ENCODE measurements around the gene CA4.

The CA4 gene

DNA sequence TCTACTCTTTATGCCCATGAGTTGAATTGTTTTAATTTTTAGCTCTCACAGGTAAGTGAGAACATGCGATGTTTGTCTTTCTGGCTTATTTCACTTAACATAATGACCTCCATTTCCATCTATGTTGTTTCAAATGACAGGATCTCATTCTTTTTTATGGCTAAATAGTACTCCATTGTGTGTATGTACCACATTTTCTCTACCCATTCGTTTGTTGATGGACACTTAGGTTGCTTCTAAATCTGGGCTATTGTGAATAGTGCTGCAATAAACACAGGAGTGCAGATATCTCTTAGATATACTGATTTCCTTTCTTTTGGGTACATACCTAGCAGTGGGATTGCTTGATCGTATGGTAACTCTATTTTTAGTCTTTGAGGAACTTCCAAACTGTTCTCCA, 19.3 kb upstream of the CA4 start:
- DNase-seq (ENCODE audit: low read depth), result no peak

DNA sequence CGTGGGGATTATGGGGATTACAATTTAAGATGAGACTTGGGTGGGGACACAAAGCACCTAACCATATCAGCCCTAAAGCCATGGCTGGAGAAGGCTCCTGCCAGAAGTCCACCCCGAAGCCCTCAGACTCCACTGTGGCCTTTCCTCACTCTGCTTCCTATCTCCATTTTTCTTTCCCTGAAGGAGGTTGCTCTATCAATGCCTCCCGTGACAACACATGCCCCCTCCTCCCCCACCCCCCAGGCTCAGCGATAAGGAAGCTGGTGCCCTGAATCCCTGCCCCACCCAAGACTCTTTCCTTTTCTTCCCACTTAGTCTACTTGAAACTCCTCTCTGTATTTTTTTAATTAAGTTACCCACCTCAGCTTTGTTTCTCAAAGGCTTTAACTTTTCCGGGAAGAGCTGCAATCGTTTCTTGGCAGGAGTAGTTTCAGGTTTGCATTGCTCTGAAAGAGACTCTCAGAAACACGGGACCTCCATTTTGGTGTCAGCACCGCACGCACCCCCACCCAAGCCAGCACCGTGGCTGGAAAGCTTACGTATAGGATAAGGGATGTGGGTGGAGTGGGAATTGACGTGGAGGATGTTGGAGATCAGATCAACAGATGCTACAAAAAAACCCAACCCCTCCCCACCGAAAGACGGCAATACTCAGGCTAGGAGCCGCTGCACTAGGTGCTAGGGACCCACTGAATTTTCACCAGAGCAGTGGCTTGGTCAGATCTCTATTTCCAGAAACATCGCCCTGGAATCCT, 15.2 kb upstream of the CA4 start:
- DNase-seq (ENCODE audit: low read depth), result peak; percentile 46

DNA sequence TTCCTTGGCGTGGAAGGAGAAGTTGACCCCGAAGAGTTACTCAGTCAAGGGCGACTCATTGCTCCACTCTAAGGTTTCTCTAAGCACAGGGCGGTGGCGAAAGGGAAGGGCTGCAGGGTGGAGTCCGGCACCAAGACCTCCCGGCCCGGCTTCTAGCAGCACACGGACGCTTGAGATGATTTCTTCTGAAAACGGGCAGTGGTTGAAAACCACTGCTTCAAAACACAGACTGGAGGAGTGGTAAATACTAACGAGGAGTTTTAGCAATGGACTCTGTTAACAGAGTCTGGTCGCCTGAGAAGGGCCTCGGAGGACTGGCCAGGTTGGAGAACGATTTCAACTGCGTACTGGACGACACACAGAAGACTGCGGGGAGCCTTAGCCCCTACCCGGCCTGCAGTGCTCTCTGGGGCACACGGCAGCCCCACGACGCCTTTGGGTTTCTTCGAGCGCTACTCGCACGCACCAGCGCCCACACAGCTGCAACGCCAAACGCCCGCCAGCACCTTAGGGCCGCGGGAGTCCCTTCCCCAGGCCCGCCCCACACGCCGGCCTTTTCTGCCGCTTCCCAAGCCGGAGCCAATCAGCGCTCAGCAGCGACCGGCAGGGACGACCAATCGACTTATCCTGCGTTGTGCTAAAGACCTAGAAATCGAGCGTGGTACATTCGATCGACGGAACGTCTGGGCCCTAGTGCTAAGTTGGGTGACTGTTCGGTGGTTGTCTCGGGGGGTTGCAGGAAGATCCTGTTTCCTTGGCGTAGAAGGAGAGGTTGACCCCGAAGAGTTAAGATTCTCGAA, 14.4 kb upstream of the CA4 start:
- DNase-seq (ENCODE audit: low read depth), result peak; percentile 79

DNA sequence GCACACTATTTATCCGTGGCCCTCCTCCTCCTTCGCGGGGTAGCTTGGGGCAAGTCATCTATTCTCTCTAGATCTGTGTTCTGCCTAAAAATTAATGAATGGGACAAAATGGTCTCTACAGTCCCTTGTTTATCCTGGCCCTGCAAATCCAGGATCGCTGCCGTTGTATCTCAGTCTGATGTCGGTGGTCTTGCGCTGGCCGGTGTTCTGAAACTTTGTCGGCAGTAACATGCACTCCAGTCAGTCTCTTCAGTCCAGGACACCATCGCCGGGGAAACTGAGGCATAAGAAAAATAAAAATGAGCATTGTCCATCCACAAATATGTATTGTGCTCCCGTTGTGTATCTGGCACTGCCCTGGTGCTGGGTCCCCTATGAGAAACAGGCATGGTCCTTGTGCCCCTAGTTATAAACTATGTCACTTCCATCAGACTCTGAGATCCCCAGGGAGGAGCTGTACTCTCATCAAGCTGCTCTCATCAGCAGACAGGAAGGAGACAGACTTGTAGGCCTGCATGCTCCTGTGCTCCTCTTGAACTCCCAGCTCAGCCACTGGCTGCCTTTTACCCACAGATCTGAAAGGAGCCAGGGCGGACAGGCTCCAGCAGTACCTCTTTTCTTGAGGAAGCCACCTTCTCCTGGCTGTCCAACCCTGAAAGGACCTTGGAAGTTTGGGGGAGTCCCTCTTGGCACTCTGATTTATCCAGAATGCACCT, 13.7 kb upstream of the CA4 start:
- DNase-seq (ENCODE audit: low read depth), result no peak

DNA sequence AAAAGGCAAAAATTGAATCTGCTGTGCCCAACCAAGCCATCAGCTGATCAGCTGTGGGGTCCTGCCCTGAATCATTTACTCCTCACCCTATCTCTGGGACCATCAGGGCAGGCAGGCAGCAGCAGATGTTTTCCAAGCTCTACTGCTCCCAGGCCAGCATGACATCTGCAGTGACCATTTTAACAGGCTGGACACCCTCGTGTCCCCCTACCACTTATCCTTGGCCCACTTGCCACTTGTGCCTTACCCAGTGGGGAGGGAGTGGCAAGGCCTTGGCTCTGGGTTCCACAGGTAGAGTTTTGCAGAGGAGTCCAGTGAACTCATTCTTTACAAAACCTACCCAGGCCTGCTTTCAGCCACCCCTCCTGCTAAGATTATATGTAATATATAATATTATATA, 12.0 kb upstream of the CA4 start:
- no peak for DNase-seq (ENCODE audit: low read depth)

DNA sequence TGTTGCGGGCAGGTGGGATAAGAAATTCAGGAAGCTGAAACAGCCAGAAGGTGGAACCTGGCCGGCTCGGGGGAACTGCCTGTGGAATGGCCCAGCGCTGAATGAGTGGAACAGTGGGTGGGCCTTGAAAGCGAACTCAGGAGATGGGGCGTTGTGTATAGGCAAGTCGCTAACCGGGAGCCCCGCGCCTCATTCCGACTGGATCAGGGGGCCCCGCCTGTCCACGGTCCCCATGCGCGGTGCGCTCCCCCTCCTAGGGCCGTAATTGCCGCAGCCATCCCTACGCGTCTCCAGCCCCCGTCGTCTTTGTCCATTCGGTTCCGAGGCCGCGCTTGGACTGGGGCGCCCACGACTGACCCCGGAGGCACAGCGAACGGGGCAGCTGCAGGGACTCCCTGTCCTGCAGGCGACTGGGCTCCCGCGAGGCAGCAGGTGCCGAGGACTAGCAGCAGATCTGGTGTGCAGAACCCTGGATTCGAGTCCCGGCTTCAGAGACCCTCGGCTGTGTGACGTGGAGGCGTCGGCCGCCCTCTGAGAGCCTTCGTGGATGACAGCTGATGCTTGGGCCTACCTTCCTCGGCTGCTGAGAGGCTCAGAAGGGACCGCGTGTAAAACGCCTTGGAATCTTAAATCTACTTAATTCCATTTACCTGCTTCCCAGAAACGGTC, 10.9 kb upstream of the CA4 start:
- no peak for DNase-seq (ENCODE audit: low read depth)

DNA sequence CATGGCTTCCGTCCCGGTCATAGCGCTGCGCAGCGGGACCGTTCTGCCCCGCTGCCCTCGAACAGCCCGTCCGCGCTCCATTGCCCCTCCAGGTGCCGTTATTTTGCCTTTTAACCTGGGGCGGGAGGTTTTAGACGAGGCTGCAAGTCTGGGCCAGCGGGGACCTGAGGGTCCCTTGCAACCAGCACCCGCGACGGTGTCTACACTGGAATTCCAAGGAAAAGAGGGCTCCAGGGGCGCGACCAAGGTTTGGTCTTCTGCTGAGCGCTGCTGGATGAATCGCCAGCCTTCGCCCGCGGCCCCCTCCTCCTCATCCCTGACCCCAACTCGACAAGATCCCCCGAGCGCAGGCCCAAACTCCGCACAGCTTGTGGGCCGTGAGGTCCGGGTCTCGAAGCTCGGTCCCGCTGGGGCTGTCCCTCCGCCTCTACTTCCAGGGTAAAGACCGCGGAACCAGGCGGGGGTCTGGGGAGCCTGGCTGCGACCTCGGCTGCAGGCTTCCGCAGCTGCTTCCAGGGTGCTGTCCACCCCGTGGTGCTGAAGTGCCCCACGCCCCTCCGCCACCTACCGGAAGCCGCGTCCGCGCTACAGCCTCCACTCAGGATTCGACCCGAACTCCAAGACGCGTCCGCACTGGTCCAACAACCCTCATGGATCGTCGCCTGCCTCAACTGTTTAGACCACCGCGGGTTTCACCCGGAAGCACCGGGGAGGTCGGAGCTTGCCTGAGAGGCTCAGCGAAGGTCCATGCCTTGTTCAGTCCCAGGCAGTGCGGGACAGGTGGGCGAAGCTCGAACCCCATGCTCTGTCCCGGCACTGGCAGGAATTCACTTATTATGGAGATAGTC, 10.1 kb upstream of the CA4 start:
- DNase-seq (ENCODE audit: low read depth), result no peak

DNA sequence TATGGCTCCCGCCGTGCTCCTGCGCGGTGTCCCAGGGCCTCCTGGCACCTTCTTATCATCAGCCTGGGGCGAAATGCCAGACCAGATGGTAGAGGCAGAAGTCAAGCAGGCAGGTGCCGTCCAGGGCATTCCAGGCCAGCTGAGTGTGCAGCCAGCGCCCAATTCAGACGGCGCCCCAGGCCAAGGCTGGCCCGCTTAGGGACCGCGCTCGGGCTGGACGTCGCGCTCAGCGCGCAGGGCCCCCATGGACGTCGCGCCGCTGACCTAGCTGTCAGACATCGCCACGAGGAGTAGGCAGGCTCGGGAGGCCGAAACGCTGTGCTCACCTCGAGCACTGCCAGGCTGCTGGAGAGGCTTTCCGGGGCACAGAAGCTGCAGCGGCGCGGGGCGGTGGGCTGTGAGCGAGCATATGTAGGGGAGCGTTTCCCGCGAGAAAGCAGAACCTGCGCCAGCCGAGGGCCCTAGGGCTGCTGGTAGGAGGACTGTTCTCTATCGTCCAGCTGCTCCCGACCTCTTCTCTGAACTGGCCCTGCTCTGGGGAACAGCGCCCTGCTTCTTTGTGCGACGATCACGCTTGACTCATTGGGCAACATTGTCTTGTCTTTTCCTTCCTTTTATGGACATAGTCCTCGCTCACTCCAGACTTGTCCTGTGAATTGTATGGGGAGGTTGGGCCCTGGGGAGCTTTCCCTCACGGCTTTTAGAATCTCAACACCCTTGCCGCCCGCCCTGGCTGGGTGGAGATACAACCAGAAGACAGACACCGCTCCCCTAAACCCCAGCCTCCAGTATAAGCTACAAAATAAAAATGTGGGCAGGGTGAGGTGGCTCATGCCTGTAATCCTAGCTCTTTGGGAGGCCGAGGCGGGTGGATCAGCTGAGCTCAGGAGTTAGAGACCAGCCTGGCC, 8.4 kb upstream of the CA4 start:
- no peak for DNase-seq (ENCODE audit: low read depth)

DNA sequence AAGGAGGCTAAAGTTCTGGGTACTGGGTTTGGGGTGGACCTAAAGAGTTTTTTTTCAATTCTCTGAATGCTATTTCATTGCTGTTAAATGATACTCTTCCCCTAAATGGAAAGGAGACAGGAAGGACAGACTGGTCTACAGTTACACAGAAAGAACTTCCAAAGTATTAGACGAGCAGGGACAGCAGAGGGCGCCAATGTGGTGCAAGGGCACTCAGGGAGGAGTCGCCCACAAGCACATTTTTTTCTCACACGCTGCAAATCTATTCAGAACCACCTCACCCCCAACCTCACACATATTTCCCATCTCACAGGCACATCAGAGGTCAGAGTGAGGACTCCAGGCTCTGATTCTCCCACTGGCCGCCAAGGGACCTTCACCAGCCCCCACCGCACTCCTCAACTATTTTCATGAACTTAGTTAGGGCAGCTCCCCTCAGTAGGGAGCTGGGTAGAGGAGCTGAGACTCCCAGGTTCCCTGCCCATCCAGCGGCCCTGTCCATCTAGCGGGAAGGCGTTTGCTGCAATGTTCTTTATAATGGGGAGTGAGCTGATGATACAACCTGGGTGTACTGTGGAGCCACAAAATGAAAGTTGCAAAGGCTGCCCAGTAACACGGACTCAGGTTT, 6.8 kb upstream of the CA4 start:
- peak; percentile 67 for DNase-seq (ENCODE audit: low read depth)

DNA sequence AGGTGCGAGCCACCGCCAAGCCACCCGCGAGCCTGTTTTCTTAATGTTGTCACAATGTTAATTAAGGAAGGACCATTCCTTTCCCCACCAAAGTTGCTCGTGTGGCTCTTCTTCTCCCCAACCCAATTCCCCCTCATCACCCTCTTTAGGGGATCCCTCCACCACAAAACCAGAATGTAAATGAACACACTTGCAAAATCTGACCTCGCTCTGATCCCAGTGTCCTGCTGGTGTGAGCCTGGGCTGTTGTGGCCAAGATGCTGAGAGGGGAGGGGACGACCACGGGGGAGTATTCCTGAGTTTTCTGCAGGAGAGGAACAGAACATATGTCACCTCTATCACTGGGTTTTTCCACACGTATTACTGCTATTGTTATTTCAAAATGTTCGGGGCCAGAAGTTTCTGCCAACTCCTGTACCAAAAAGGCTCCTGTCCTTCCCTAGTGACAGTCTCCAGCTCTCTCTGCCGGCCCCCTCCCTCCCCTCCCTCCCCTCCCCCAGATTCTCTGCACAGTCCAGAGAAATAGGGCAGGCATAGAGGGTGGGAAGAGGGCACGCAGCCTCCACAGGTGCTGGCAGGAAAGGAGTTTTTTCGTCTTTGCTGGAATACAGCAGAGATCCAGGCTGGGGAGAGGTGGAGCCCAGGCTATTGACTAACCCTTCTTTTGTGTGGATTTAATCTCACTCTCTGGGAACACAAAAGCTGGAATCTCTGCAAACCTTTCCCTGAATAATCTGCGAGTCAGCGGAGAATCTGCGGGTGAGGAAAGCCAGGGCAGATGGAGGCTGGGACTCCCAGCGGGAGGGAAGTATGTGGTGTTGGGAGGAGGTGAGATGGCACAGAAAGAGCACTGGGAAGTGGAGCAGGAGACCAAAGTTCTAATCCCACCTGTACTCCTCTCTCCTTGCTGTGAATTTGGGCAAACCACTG, 4.5 kb upstream of the CA4 start:
- DNase-seq (ENCODE audit: low read depth), result no peak

DNA sequence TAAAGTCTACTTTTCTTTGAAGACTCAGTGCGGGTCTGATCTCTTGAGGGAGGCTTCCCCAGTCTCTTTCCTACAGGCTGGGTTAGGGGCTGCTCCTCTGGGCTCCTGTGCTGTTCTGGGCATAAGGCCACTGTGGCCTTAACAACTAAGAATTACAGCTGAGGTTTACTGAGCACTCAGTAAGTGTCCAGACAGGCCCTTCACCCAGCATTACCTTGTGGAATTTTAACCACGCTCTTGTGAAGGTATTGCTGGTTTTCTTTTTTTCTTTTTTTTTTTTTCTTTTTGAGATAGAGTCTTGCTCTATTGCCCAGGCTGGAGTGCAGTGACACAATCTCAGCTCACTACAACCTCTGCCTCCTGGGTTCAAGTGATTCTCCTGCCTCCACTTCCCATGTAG, 3.6 kb upstream of the CA4 start:
- DNase-seq (ENCODE audit: low read depth), result no peak

DNA sequence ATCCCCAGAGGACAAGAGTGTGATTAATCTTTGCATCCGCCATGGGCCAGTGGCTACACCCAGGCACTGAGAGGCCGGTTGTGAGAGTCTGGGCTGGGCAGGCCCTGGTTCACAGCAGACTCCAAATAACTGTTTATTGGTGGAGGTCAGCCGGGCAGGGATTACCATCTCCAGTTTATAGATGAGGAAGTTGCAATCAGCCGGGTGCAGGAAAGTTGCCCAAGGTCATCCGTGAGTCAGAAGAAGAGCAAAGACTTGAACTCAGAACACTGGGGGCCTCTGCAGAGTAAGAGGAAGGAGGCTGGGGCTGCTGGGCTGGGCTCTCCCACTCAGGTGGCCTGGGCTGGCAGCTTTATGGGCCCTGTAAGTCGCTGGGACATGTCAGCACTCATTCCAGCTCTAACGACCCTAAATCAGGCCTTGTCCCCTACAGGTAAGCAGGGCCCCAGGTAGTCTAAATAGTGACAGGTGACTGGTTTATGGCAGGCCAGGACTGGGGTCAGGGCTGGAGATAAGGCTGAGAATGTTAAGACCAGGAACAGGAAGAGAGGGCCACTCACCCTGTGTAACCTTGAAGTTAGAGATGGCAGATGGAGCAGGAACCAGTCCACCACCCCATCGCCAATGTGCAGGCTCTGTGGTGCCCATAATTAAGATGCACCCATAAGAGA, 2.1 kb upstream of the CA4 start:
- no peak for DNase-seq (ENCODE audit: low read depth)

DNA sequence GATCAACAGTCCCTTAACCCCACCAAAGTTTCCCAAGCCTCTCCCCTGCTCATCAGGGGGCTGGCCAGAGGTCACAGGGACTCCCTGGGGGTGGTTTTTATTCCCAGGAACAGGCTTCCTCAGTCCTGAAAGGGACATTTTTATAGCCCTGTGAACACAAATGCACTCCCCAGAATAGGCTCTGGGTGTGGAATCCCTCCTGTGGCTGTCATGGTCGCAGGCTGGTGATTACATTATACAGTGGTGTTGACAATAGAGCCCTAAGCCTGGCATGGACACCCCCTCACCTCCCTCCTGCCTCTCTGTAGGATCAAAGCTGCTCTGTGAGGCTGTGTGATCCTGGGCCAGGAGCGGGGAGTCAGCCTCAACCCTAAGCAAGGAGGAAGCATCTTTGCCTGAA, 1.4 kb upstream of the CA4 start:
- DNase-seq (ENCODE audit: low read depth), result no peak

DNA sequence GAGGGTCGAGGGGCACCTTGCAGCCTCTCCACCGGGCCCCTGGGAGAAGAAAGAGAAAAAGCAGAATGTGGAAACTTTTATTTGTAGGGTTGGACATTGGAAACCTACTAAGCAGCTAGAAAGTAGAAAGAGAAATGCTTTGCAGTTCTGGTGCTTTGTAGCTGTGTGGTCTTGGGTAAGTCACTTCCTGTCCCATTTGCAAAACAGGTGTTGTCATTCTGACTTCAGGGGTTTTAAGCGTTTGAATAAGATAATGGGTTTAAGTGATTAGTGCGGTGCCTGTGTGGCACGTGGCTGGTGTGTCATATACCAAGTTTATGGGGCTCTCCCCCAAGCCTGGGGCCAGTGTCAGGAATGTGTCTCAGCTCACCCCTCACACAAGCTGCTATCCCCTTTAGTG, 1.6 kb downstream of the CA4 start:
- no peak for DNase-seq (ENCODE audit: low read depth)

DNA sequence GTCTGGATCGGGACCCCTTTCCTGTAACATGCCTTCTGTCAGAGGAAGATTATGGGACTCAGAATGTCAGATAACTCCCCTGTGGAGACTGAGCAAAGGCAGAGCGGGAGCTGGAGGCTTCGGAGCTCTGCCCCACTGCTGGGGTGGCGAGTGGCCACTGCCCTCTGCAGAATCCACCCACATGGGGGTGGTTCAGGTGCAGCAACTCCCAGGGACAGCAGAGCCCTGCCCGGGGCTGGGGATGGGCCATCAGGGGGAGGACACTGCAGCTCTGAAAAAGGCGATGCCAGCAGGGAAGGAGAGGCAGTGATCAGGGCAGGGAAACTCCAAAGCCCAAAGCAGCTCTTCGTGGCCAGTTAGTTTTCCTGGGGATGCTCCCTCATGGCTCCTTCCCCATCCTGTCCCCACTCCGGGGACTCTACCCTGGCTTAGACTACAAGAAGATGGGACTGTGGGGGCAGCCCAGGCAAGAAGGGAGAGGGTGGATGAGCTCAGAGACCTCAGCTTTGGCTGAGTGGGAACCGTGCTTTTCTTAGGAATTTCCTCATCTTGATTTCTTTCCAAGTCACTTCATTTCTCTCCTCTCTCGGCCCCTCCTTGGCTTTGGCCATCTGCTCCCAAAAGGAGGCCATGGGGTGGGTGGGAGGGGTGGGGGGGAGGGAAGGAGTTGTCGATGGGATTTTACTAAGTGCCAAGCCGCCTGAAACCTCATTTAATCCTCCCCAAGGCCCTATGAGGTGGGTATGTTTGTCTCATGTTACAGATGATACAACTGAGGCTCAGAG, 4.0 kb downstream of the CA4 start:
- DNase-seq (ENCODE audit: low read depth), result no peak

DNA sequence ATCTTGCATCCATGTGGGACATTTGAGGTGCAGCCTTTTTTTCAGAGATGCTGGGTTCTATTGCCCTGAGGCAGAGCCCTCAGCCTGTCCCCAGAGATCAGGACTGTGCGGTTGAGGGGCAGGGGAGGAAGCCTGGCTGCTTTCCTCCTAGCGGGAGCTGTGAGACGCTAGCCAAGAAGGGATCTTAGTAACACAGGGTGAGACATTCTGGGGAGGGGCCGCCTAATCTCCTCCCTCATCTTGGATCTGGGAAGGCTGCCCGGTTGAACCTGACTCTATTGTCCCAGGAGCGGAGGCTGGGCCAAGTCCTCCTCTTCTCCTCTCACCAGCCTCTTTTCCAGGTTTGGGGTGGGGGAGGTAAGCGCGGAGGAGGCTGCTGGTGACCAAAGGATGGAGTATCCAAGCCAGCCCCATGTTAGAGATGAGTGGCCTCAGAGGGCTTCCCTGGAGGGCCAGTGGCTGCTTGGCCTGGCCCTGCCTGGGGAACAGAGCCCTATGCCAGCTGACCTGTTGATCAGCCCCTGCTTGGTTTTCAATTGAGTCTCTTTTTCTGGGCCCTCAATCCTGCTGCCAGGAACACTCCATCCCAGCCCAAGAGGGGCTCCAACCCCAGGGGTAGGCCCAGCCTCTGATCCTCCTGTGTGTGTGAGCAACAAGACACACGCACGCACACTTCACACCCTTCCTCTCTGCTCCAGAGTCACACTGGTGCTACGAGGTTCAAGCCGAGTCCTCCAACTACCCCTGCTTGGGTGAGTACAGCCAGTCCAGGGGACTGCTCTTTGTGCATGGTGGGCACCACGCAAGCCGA, 5.0 kb downstream of the CA4 start:
- no peak for DNase-seq (ENCODE audit: low read depth)

DNA sequence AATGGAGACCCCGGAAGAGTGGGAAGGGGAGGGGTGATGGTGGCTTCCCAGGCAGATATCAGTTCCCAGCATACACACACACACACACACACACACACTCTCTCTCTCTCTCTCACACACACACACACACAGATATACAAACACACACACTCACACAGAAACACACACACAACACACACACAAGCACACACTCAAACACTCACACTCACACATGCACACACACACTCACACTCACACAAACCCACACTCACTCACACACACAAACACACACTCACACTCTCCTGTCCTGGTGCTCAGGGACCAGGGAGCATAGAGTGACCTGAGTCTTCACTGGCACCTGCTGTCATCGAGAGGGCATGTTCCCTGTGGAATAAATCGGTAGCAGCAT, 5.6 kb downstream of the CA4 start:
- no peak for DNase-seq (ENCODE audit: low read depth)

All from CMK (cell line).